ENCODE data around the gene PRSS8. TPM values are rescaled to one million over a fixed set of nuclear protein-coding genes. Genes with fewer than 3 reads are reported as not detected.

Gene PRSS8
- total RNA-seq, 1 experiment from 2014 or later = 0.15 TPM

- no TSS peak for BruUV-seq (replicated peaks)
- Histone ChIP-seq H3K4me3 (ENCODE audit: low read depth in 2 of 2, low read length in 2 of 2) (no peak within 1 kb of the TSS), H3K4me1 (ENCODE audit: control insufficient read depth, insufficient read depth, low read length) (peaks cover 4% of the 10 kb centered on the region; the same call in 1 of the 2 replicates), H3K27ac (ENCODE audit: low read length) (no peak within 1 kb of the TSS), H3K9me3 (ENCODE audit: control insufficient read depth, insufficient read depth, low read depth, low read length) (no peaks in the 10 kb centered on the region), H3K27me3 (ENCODE audit: control insufficient read depth, insufficient read depth, low read length) (no peaks in the 10 kb centered on the region), H3K36me3 (ENCODE audit: control insufficient read depth, insufficient read depth, low read length) (no peaks in the 10 kb centered on the region)
- TF ChIP-seq SIN3A (IDR thresholded peaks at IDR 0.05; ENCODE audit: borderline replicate concordance, insufficient read depth, low read depth, low read length) = no peak
- TF ChIP-seq CTCF (IDR thresholded peaks at IDR 0.05) = no peak
- TF ChIP-seq TCF7L2 (IDR thresholded peaks at IDR 0.05; ENCODE audit: low read depth, low read length) = no peak
- no peak for TF ChIP-seq REST (IDR thresholded peaks at IDR 0.05; ENCODE audit: insufficient read depth in 1 of 2, low read depth in 2 of 2, low read length in 1 of 2)
- TF ChIP-seq POLR2AphosphoS5 (IDR thresholded peaks at IDR 0.05; ENCODE audit: low read depth, low read length) = no peak; the same call in 1 of the 2 replicates
- intact Hi-C loops (cut with micrococcal nuclease; ENCODE audit: unreplicated experiment) = no loop called here
- DNase-seq (ENCODE audit: low read depth, low spot score) (no peak), ATAC-seq (no peak)
- ChIA-PET CTCF (no interaction called here), POLR2A (interaction anchor here (0.5 kb wide), 1 partner anchor 349 kb away, joined by 3 read pairs; no protein-coding TSS in a partner anchor)
- in situ Hi-C loops (cut with HindIII; ENCODE audit: low pct_unique_long_range_greater_than_20kb, low sequenced_read_pairs) = no loop called here
These were observed 46.9 kb downstream of the PRSS8 start, which contains the start of gene PRSS53 for GRCh38 chr16:31088459-31089183. PRSS53 (minus strand) TSS chr16:31088943; CDS start chr16:31088809, 134 bp downstream.

- BruUV-seq (replicated peaks) = no TSS peak
- H3K4me3 ChIP-seq (ENCODE audit: low read depth in 2 of 2, low read length in 2 of 2) = no peak overlapping the region
- POLR2A ChIA-PET = no interaction called here
- DNase-seq (ENCODE audit: low read depth, low spot score) (no peak), ATAC-seq (no peak)
- H3K27ac ChIP-seq (ENCODE audit: low read length) = no peak overlapping the region
- H3K27me3 ChIP-seq (ENCODE audit: control insufficient read depth, insufficient read depth, low read length) = no peaks in the 10 kb centered on the region
- in situ Hi-C loops (cut with HindIII; ENCODE audit: low pct_unique_long_range_greater_than_20kb, low sequenced_read_pairs) (no loop called here), intact Hi-C loops (cut with micrococcal nuclease; ENCODE audit: unreplicated experiment) (no loop called here)
- no peaks in the 10 kb centered on the region; the same call in 1 of the 2 replicates for H3K4me1 ChIP-seq (ENCODE audit: control insufficient read depth, insufficient read depth, low read length)
- H3K36me3 ChIP-seq (ENCODE audit: control insufficient read depth, insufficient read depth, low read length) = no peaks in the 10 kb centered on the region
- CTCF ChIA-PET = interaction anchor here (0.6 kb wide), 2 partner anchors 39 to 355 kb away, joined by 5 to 8 read pairs; partner anchors contain the start of gene ZNF843
- TF ChIP-seq REST (IDR thresholded peaks at IDR 0.05; ENCODE audit: insufficient read depth in 1 of 2, low read depth in 2 of 2, low read length in 1 of 2) (no peak), TCF7L2 (IDR thresholded peaks at IDR 0.05; ENCODE audit: low read depth, low read length) (no peak), CTCF (IDR thresholded peaks at IDR 0.05) (no peak), POLR2AphosphoS5 (IDR thresholded peaks at IDR 0.05; ENCODE audit: low read depth, low read length) (no peak), SIN3A (IDR thresholded peaks at IDR 0.05; ENCODE audit: borderline replicate concordance, insufficient read depth, low read depth, low read length) (no peak)
- no peaks in the 10 kb centered on the region for H3K9me3 ChIP-seq (ENCODE audit: control insufficient read depth, insufficient read depth, low read depth, low read length)
These were observed 47.6 kb downstream of the PRSS8 start for GRCh38 chr16:31087971-31088370.

All from Panc1 (cell line).